Astrocyte of the hippocampus (primary cell): Measurements from ENCODE around the gene UNC119.

Source experiments
- DNase-seq: peaks from one replicate; pipeline ENCODE4 v3.0.0; 2011; ENCODE audit warnings: low read depth, low spot score

The UNC119 gene

GRCh38 chr17:28499364-28499664 is 53.1 kb downstream of the UNC119 start:
- no peak for DNase-seq

- no peak for DNase-seq
Measured at GRCh38 chr17:28498652-28499363, 53.6 kb downstream of the UNC119 start.

- no peak for DNase-seq
Measured at GRCh38 chr17:28497931-28498330, 54.5 kb downstream of the UNC119 start.
